ENCODE data around the gene UGGT1.

UGGT1 gene

DNA sequence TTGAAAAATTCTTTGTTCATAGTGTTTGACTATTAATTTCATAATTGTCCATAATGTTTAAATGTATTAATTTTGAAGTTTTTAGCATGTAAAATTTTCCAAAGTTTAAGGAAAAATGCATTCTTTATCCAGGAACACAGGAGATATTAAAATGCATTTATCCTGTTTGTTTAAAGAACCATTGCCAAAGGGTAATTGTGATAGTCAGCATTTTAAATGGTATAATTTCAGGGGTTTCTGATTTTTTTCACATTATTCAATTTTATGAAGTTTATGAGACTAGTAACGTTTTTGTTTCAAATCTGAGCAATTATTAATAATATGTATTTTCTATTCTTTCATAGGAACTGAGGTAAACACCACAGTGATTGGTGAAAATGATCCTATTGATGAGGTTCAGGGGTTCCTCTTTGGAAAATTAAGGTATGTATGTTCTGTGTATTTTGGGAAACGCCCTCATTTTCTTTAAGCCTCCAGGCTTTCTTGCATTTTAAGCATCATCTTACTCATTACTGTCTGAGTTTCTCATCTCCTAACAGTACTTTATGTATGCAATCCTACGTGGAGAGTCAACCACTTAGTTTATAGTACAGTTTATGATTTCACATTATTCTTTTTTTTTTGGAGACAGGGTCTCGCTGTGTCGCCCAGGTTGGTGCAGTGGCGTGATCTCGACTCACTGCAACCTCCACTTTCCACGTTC is 25.1 kb downstream of the UGGT1 start:
- ChIA-PET POLR2A (ENCODE audit: low non-redundant PET) (no interaction called here), CTCF (no interaction called here)
- TF ChIP-seq, protein P1, sequence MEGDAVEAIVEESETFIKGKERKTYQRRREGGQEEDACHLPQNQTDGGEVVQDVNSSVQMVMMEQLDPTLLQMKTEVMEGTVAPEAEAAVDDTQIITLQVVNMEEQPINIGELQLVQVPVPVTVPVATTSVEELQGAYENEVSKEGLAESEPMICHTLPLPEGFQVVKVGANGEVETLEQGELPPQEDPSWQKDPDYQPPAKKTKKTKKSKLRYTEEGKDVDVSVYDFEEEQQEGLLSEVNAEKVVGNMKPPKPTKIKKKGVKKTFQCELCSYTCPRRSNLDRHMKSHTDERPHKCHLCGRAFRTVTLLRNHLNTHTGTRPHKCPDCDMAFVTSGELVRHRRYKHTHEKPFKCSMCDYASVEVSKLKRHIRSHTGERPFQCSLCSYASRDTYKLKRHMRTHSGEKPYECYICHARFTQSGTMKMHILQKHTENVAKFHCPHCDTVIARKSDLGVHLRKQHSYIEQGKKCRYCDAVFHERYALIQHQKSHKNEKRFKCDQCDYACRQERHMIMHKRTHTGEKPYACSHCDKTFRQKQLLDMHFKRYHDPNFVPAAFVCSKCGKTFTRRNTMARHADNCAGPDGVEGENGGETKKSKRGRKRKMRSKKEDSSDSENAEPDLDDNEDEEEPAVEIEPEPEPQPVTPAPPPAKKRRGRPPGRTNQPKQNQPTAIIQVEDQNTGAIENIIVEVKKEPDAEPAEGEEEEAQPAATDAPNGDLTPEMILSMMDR (conservative IDR thresholded peaks at IDR 0.05; ENCODE audit: low read depth): no peak
- DNase-seq (ENCODE audit: low spot score): no peak
- H3K27ac ChIP-seq: no peak overlapping the region

DNA sequence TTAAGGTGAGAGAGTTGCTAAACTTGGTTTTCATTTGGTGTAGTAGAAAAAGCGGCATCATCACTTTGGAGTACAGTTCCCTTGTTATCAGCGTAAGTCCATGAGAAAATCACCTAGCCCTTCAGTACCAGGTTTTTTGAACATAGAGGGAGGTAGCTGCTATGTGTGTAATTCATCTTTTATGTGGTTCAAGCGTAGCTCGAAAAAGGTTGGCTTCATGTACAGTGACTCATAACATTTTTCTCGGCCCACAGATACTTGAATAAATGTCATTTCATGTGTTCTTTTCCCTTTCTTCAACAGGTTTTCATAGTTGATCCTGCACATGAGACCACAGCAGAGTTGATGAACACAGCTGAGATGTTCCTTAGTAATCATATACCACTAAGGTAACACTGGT is 43.6 kb downstream of the UGGT1 start:
- ChIA-PET CTCF (no interaction called here), POLR2A (ENCODE audit: low non-redundant PET) (no interaction called here)
- H3K27ac ChIP-seq: no peak overlapping the region
- TF ChIP-seq, protein P1 (conservative IDR thresholded peaks at IDR 0.05; ENCODE audit: low read depth): no peak
- no peak for DNase-seq (ENCODE audit: low spot score)

DNA sequence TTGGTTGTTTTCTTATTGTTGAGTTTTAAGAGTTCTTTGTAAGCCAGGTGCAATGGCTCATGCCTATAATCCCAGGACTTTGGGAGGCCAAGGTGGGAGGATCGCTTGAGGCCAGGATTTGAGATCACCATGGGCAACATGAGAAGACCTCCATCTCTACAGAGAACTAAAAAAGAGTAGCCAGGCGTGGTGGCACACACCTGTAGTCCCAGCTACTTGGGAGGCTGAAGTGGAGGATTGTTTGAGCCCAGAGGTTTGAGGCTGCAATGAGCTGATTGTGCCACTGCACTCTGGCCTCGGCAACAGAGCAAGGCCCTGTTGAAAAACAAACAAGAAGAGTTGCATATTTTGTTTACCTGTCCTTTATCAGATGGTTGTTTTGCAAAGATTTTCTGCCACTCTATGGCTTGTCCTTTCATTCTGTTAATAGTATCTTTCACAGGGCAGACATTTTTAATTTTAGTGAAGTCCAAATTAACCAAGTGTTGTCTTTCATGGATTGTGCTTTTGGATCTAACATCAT is 46.2 kb downstream of the UGGT1 start:
- TF ChIP-seq, protein P1 (conservative IDR thresholded peaks at IDR 0.05; ENCODE audit: low read depth): no peak
- no peak overlapping the region for H3K27ac ChIP-seq
- DNase-seq (ENCODE audit: low spot score): no peak
- ChIA-PET CTCF (no interaction called here), POLR2A (ENCODE audit: low non-redundant PET) (no interaction called here)

DNA sequence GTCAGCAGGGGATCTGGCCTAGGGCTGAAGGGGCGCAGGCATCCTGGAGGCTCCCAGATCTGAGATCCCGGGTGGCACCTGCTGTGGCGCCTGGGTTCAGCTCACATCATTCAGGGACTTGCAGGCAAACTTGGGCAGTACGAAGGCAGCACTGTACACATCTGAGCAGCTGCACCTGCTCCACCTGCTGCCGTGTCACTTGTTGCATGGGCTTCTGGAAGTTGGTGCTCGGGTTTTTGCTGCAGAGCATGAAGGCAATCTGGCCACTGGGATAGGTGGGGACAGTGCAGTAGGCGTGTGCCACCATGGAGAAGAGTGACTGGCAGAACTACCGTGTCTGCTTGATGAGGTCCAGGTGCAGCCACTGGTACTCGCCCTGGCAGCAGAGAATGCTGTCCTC is 48.6 kb downstream of the UGGT1 start:
- no peak overlapping the region for H3K27ac ChIP-seq
- POLR2A ChIA-PET (ENCODE audit: low non-redundant PET): no interaction called here
- no peak for DNase-seq (ENCODE audit: low spot score)
- CTCF ChIA-PET: no interaction called here
- TF ChIP-seq, protein P1 (conservative IDR thresholded peaks at IDR 0.05; ENCODE audit: low read depth): no peak

DNA sequence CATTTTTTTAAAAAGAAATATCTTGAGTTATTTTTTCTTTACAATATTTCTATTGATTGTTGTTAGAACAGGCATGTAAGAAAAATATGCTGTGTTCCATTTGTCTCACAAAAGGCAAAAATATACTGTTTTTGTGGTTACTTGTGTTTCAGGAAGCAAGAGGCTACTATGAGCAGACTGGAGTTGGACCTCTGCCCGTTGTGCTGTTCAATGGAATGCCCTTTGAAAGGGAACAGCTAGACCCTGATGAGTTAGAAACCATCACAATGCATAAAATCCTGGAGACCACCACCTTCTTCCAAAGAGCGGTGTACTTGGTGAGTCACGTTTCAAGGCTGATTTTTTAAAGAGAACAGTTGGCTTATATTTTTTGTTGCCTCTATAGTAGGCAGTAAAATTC is 54.7 kb downstream of the UGGT1 start:
- TF ChIP-seq, protein P1 (conservative IDR thresholded peaks at IDR 0.05; ENCODE audit: low read depth): no peak
- no peak for DNase-seq (ENCODE audit: low spot score)
- ChIA-PET CTCF (interaction anchor here (0.6 to 0.7 kb wide), 2 partner anchors 161 to 372 kb away, joined by 3 read pairs; no protein-coding TSS in a partner anchor), POLR2A (ENCODE audit: low non-redundant PET) (no interaction called here)
- H3K27ac ChIP-seq: no peak overlapping the region

DNA sequence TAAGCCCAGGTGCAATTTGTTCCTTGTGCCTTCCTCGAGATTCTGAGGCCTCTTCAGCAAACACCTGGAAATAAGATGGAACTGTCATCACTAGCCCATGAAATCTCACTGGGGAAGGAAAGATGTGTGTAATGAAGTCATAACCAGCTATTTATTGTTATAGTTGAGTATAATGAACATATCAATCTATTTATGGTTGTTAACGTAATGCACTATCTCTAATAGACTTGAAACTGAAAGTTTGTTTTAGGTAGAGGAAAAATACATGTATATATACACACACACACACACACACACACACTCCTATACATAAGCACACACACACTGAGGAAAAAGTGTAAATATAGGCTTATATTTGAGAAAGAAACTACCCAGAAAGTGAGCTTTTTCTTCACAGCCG is 62.8 kb downstream of the UGGT1 start:
- H3K27ac ChIP-seq: no peak overlapping the region
- POLR2A ChIA-PET (ENCODE audit: low non-redundant PET): no interaction called here
- DNase-seq (ENCODE audit: low spot score): no peak
- CTCF ChIA-PET: interaction anchor here (0.6 kb wide), 1 partner anchor 1305 kb away, joined by 3 read pairs; no protein-coding TSS in a partner anchor
- TF ChIP-seq, protein P1 (conservative IDR thresholded peaks at IDR 0.05; ENCODE audit: low read depth): no peak
